Smooth muscle cell (in vitro differentiated cells): ENCODE data around the gene DDX1. TPM values are rescaled to one million over a fixed set of nuclear protein-coding genes. Genes with fewer than 3 reads are reported as not detected.

Experiments
- DNase-seq: peaks from one replicate; lab custom pipeline; 2025; ENCODE audit not compliant: unreplicated experiment; lab: John Stamatoyannopoulos, UW
- H2AFZ ChIP-seq: fragments of 200-600 bp; sonication (generic); 2 replicates; pipeline ENCODE4 v1.6.0; 2016; ENCODE audit warnings: antibody characterized with exemption, low read depth, mild to moderate bottlenecking
- H3F3A ChIP-seq: fragments of 200-600 bp; sonication (generic); 2 replicates; pipeline ENCODE4 v1.6.0; 2017; ENCODE audit warnings: antibody characterized with exemption, low read depth
- H3K27ac ChIP-seq: fragments of 200-600 bp; sonication (generic); 2 replicates; pipeline ENCODE4 v1.5.1; 2016; ENCODE audit warnings: low read depth, mild to moderate bottlenecking
- H3K27me3 ChIP-seq: fragments of 200-600 bp; sonication (generic); 2 replicates; pipeline ENCODE4 v1.6.1; 2016; ENCODE audit warnings: low read depth, mild to moderate bottlenecking
- H3K36me3 ChIP-seq: fragments of 200-600 bp; sonication (generic); 2 replicates; pipeline ENCODE4 v1.5.1; 2016; ENCODE audit warnings: low read depth
- H3K4me1 ChIP-seq: fragments of 200-600 bp; sonication (generic); 2 replicates; pipeline ENCODE4 v1.5.1; 2016; ENCODE audit warnings: low read depth
- H3K4me2 ChIP-seq: fragments of 200-600 bp; sonication (generic); 2 replicates; pipeline ENCODE4 v1.6.0; 2016; ENCODE audit warnings: mild to moderate bottlenecking
- H3K4me3 ChIP-seq: fragments of 200-600 bp; sonication (generic); 2 replicates; pipeline ENCODE4 v1.5.1; 2016; ENCODE audit warnings: mild to moderate bottlenecking
- H3K79me2 ChIP-seq: fragments of 200-600 bp; sonication (generic); 2 replicates; pipeline ENCODE4 v1.6.0; 2016; ENCODE audit warnings: low read depth, mild to moderate bottlenecking
- H3K9ac ChIP-seq: fragments of 200-600 bp; sonication (generic); 2 replicates; pipeline ENCODE4 v1.6.0; 2016; ENCODE audit warnings: low read depth
- H3K9me3 ChIP-seq: fragments of 200-600 bp; sonication (generic); replicated peaks from 2 replicates; pipeline ENCODE4 v1.5.1; 2016; ENCODE audit warnings: low read depth
- H4K20me1 ChIP-seq: fragments of 200-600 bp; sonication (generic); 2 replicates; pipeline ENCODE4 v1.6.0; 2016; ENCODE audit warnings: low read depth
- WGBS: methylation state at CpG from one replicate; pipeline ENCODE4 v1.1.7; 2016; ENCODE audit warnings: low lambda C conversion rate; 5-methylcytosine and 5-hydroxymethylcytosine counted together
- polyA plus RNA-seq: library from polyadenylated mRNA; unstranded; fragments of >200 nt; fragmentation: Nextera tagmentation; extraction: Ambion mirVana; gene quantifications from 2 replicates; pipeline ENCODE4 v1.2.1, GENCODE V29; 2016
- total RNA-seq: library from RNA; depleted of rRNA; stranded (reverse); fragments of >200 nt; gene quantifications from 2 replicates; pipeline ENCODE4 v1.2.3, GENCODE V29; 2014
- TF ChIP-seq, protein P1 (sequence below): fragments of 200-600 bp; sonication (generic); IDR thresholded peaks from 2 replicates; pipeline ENCODE4 v1.5.1; 2017; ENCODE audit warnings: borderline replicate concordance, mild to moderate bottlenecking, antibody characterized with exemption; ENCODE audit not compliant: insufficient read depth, poor library complexity, severe bottlenecking

The DDX1 gene
- total and polyA plus RNA-seq, 2 experiments from 2014 or later: 71.3 to 78.7 TPM

DNA sequence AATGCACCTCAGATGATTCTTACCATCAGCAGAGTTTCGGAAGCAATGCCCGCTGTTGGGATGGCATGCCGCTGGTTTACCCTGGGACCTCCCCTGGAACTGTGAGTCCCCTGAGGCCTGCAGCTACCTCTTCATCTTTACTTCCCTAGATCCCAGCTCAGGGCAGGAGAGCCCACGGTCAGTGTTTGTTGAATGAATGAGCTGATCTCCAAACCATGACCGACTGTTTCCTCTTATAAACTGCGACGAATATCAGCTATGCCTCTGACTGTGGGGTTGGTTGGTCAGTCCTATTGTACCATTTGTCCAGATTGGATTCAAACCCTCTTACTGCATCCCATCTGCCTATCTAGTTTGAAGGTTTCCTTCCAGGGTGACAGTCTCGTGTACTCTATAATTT, 64.4 kb downstream of the DDX1 start:
- Histone ChIP-seq H3K9ac (no peak overlapping the region), H3K27me3 (peaks cover 2% of the 10 kb centered on the region), H3K27ac (no peak overlapping the region), H3K9me3 (no peaks in the 10 kb centered on the region), H3K4me1 (no peaks in the 10 kb centered on the region), H4K20me1 (no peaks in the 10 kb centered on the region), H3F3A (no peaks in the 10 kb centered on the region), H3K4me3 (no peak overlapping the region), H3K4me2 (no peak overlapping the region), H3K36me3 (no peaks in the 10 kb centered on the region), H3K79me2 (no peaks in the 10 kb centered on the region), H2AFZ (no peak overlapping the region)
- DNase-seq: no peak
- WGBS: 95% methylated on average over 8 of the region's 8 CpGs
- TF ChIP-seq, protein P1, sequence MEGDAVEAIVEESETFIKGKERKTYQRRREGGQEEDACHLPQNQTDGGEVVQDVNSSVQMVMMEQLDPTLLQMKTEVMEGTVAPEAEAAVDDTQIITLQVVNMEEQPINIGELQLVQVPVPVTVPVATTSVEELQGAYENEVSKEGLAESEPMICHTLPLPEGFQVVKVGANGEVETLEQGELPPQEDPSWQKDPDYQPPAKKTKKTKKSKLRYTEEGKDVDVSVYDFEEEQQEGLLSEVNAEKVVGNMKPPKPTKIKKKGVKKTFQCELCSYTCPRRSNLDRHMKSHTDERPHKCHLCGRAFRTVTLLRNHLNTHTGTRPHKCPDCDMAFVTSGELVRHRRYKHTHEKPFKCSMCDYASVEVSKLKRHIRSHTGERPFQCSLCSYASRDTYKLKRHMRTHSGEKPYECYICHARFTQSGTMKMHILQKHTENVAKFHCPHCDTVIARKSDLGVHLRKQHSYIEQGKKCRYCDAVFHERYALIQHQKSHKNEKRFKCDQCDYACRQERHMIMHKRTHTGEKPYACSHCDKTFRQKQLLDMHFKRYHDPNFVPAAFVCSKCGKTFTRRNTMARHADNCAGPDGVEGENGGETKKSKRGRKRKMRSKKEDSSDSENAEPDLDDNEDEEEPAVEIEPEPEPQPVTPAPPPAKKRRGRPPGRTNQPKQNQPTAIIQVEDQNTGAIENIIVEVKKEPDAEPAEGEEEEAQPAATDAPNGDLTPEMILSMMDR: no peak

DNA sequence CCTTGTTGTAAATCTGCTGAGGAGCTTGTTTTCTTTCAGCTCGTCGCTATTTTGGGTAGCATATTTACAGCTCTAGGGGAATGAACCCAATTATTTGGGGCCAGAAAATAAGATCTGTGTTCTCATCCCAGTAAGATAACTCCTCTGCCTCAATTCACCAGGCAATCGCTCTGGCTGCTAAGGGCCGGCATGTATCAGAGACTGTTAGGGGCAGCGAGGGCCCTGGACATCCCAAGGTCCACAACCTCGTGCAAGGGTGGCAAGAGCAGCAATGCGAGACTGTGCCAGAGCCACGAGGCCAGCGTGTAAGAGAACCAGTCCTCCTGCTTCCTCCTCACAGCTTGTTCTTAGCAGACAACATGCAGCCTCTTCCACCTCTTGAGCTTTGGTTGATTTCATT, 66.1 kb downstream of the DDX1 start:
- no peaks in the 10 kb centered on the region for H3K9me3 ChIP-seq
- no peaks in the 10 kb centered on the region for H3K79me2 ChIP-seq
- H4K20me1 ChIP-seq: no peaks in the 10 kb centered on the region
- DNase-seq: no peak
- WGBS: 96% methylated on average over 9 of the region's 9 CpGs
- no peak overlapping the region for H3K9ac ChIP-seq
- H3K4me2 ChIP-seq: no peak overlapping the region
- H3K4me1 ChIP-seq: no peaks in the 10 kb centered on the region
- no peaks in the 10 kb centered on the region for H3F3A ChIP-seq
- no peaks in the 10 kb centered on the region for H3K36me3 ChIP-seq
- TF ChIP-seq, protein P1: no peak
- no peak overlapping the region for H2AFZ ChIP-seq
- peaks cover 3% of the 10 kb centered on the region for H3K27me3 ChIP-seq
- no peak overlapping the region for H3K27ac ChIP-seq
- H3K4me3 ChIP-seq: no peak overlapping the region

DNA sequence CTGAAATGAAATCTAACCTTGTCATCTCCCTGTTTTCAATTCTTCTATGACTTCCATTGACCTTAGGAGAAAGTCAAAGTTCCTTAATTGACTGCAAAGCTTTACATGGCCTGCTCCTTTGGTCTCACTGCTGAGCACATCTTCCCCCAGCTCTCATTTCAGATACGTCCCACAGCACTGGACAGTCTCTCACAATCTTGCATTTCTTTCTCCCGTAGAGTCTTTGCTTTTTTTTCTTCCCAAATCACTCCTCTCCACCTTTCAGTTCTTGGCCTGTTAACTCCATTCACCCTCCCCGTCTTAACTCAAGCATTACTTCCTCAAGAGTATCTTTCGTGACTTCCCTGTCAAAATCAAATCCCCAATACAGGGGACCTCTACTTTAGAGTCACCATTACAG, 67.2 kb downstream of the DDX1 start:
- Histone ChIP-seq H3K36me3 (no peaks in the 10 kb centered on the region), H3K27ac (no peak overlapping the region), H3K4me3 (no peak overlapping the region), H3K9me3 (no peaks in the 10 kb centered on the region), H3K9ac (no peak overlapping the region), H3K27me3 (peaks cover 3% of the 10 kb centered on the region), H2AFZ (no peak overlapping the region), H4K20me1 (no peaks in the 10 kb centered on the region), H3K79me2 (no peaks in the 10 kb centered on the region), H3F3A (no peaks in the 10 kb centered on the region), H3K4me1 (no peaks in the 10 kb centered on the region), H3K4me2 (no peak overlapping the region)
- TF ChIP-seq, protein P1: no peak
- no peak for DNase-seq
- 98% methylated on average over 4 of the region's 4 CpGs for WGBS

DNA sequence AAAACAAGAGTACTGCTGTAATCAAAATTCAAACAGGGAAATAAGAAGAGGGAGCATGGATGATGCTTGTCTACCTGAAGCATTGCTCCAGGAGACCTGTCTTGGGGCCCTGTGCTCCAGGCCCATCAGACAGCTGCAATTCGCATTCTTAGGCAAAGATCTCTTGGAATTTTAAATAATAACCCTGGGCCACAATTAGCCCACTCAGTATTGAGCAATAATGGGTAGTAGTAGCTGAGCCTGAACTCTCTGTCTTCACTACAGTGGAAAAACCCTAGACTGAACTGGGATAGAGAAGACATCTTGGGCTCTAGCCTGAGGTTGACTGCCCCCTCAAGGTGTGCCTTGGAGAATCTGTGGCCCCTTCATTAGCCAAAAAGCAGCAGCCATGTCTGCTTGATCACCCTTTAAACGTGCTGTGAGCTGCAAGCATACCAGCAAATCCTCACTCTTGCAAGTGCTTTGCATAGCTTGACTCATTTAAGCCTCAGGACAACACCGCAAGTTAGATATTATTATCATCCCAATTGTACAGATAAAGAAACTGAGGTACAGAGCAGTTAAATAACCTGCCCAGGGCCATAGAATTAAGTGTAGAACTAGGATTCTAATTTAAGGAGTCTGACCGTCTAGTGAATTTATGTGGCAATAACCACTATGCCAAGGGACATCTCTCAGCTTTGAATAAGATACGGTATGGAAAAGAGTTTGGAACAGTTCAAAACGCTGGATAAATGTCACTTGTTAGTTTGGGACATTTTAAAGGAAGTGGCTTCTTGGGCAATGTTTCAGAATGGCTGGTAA, 69.0 kb downstream of the DDX1 start:
- WGBS: 58% methylated on average over 6 of the region's 6 CpGs

More for the DNA sequence above, 69.0 kb downstream of the DDX1 start:
- H3K9ac ChIP-seq: no peak overlapping the region
- no peaks in the 10 kb centered on the region for H4K20me1 ChIP-seq
- H3F3A ChIP-seq: no peaks in the 10 kb centered on the region
- TF ChIP-seq, protein P1: no peak
- no peaks in the 10 kb centered on the region for H3K4me1 ChIP-seq
- H2AFZ ChIP-seq: no peak overlapping the region
- no peak overlapping the region for H3K4me3 ChIP-seq
- H3K27ac ChIP-seq: no peak overlapping the region
- peaks cover 3% of the 10 kb centered on the region for H3K27me3 ChIP-seq
- H3K36me3 ChIP-seq: no peaks in the 10 kb centered on the region
- no peak overlapping the region for H3K4me2 ChIP-seq
- H3K9me3 ChIP-seq: no peaks in the 10 kb centered on the region
- DNase-seq: no peak
- H3K79me2 ChIP-seq: no peaks in the 10 kb centered on the region
